ENCODE data around the gene ELOVL1. TPM values are rescaled to one million over a fixed set of nuclear protein-coding genes. Genes with fewer than 3 reads are reported as not detected.
A peak's percentile ranks its signal among the peaks of the same experiment; 100 is the strongest.
"Not testable (repeated sequence)": the region's sequence is repeated elsewhere in the genome, so short reads cannot be mapped to it uniquely, and the experiment has no call there.

ELOVL1 gene
- total RNA-seq = 100 to 1,000 TPM; 165 to 176 TPM

GRCh38 chr1:43367904-43368645, at the start of gene ELOVL1:
Gene ELOVL1 (minus strand): TSS chr1:43368011. CDS start chr1:43365609, 2,402 bp downstream.
- no peaks in the 10 kb centered on the region for H3K9me3 ChIP-seq
- TF ChIP-seq CTCF (IDR thresholded peaks at IDR 0.05) = no peak
- H3K36me3 ChIP-seq = peaks cover 18% of the 10 kb centered on the region
- intact Hi-C loops (cut with DNase I) = no loop called here
- peak within 1 kb of the TSS; percentile 53 for H3K4me3 ChIP-seq
- H3K27me3 ChIP-seq = no peaks in the 10 kb centered on the region
- H3K9ac ChIP-seq (ENCODE audit: low read depth in 2 of 2, low read length in 2 of 2) = peak within 1 kb of the TSS; percentile 93 to 97
- DNase-seq = peak; percentile 94
- peaks cover 13% of the 10 kb centered on the region for H3K4me1 ChIP-seq
- H3K27ac ChIP-seq = peak within 1 kb of the TSS; percentile 96

GRCh38 chr1:43415901-43416300, 48.1 kb upstream of the ELOVL1 start:
- Histone ChIP-seq H3K27me3 (no peaks in the 10 kb centered on the region), H3K4me1 (no peaks in the 10 kb centered on the region), H3K4me3 (no peak overlapping the region), H3K27ac (no peak overlapping the region), H3K36me3 (peaks cover 12% of the 10 kb centered on the region), H3K9ac (ENCODE audit: low read depth in 2 of 2, low read length in 2 of 2) (no peak overlapping the region), H3K9me3 (no peaks in the 10 kb centered on the region)
- DNase-seq = no peak
- intact Hi-C loops (cut with DNase I) = loop anchor here (5.0 kb wide), 1 partner anchor 189 kb away; no protein-coding TSS in a partner anchor
- TF ChIP-seq CTCF (IDR thresholded peaks at IDR 0.05) = no peak

GRCh38 chr1:43414634-43415223, 46.9 kb upstream of the ELOVL1 start:
- Histone ChIP-seq H3K27me3 (no peaks in the 10 kb centered on the region), H3K9ac (ENCODE audit: low read depth in 2 of 2, low read length in 2 of 2) (no peak overlapping the region), H3K4me1 (no peaks in the 10 kb centered on the region), H3K9me3 (no peaks in the 10 kb centered on the region), H3K27ac (no peak overlapping the region), H3K36me3 (peaks cover 12% of the 10 kb centered on the region), H3K4me3 (no peak overlapping the region)
- intact Hi-C loops (cut with DNase I) = loop anchor here (5.0 kb wide), 1 partner anchor 187 kb away; no protein-coding TSS in a partner anchor
- peak; percentile 71 for DNase-seq
- TF ChIP-seq CTCF (IDR thresholded peaks at IDR 0.05) = peak; percentile 56

- DNase-seq; H3K36me3 ChIP-seq; intact Hi-C loops (cut with DNase I): not testable (repeated sequence)
Observed at GRCh38 chr1:43413426-43413825, 45.6 kb upstream of the ELOVL1 start.

GRCh38 chr1:43410571-43410970, 42.8 kb upstream of the ELOVL1 start:
- no peaks in the 10 kb centered on the region for H3K9me3 ChIP-seq
- no peak for DNase-seq
- no peak for TF ChIP-seq CTCF (IDR thresholded peaks at IDR 0.05)
- peaks cover 7% of the 10 kb centered on the region for H3K4me1 ChIP-seq
- peaks cover 12% of the 10 kb centered on the region for H3K36me3 ChIP-seq
- no peaks in the 10 kb centered on the region for H3K27me3 ChIP-seq
- H3K4me3 ChIP-seq = no peak overlapping the region
- intact Hi-C loops (cut with DNase I) = no loop called here
- no peak overlapping the region for H3K27ac ChIP-seq
- H3K9ac ChIP-seq (ENCODE audit: low read depth in 2 of 2, low read length in 2 of 2) = no peak overlapping the region

More at GRCh38 chr1:43413426-43413825, 45.6 kb upstream of the ELOVL1 start:
- H3K9me3 ChIP-seq; H3K4me3 ChIP-seq; H3K4me1 ChIP-seq; H3K9ac ChIP-seq (ENCODE audit: low read depth in 2 of 2, low read length in 2 of 2); H3K27me3 ChIP-seq; H3K27ac ChIP-seq: not testable (repeated sequence)

- Histone ChIP-seq H3K4me3 (no peak overlapping the region), H3K27me3 (no peaks in the 10 kb centered on the region), H3K36me3 (peaks cover 9% of the 10 kb centered on the region), H3K9ac (ENCODE audit: low read depth in 2 of 2, low read length in 2 of 2) (no peak overlapping the region), H3K9me3 (no peaks in the 10 kb centered on the region), H3K4me1 (peaks cover 11% of the 10 kb centered on the region), H3K27ac (peak overlapping the region; percentile 53)
- no peak for TF ChIP-seq CTCF (IDR thresholded peaks at IDR 0.05)
- DNase-seq = no peak
- intact Hi-C loops (cut with DNase I) = no loop called here
Observed at GRCh38 chr1:43405876-43406234, 38.0 kb upstream of the ELOVL1 start.
